Measurements from ENCODE around the gene NRXN3.

GRCh38 chr14:78847801-78848200 lies 677.6 kb downstream of the NRXN3 start:
- TF ChIP-seq, protein P1, sequence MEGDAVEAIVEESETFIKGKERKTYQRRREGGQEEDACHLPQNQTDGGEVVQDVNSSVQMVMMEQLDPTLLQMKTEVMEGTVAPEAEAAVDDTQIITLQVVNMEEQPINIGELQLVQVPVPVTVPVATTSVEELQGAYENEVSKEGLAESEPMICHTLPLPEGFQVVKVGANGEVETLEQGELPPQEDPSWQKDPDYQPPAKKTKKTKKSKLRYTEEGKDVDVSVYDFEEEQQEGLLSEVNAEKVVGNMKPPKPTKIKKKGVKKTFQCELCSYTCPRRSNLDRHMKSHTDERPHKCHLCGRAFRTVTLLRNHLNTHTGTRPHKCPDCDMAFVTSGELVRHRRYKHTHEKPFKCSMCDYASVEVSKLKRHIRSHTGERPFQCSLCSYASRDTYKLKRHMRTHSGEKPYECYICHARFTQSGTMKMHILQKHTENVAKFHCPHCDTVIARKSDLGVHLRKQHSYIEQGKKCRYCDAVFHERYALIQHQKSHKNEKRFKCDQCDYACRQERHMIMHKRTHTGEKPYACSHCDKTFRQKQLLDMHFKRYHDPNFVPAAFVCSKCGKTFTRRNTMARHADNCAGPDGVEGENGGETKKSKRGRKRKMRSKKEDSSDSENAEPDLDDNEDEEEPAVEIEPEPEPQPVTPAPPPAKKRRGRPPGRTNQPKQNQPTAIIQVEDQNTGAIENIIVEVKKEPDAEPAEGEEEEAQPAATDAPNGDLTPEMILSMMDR (IDR thresholded peaks at IDR 0.05; ENCODE audit: insufficient read depth, low read length, poor library complexity, severe bottlenecking) = no peak
- no peak for TF ChIP-seq EZH2phosphoT487 (conservative IDR thresholded peaks at IDR 0.05; ENCODE audit: low read length)
